ENCODE measurements around the gene HBE1.
A peak's percentile ranks its signal among the peaks of the same experiment; 100 is the strongest.

The HBE1 gene

GRCh38 chr11:5279471-5280090 is 9.8 kb upstream of the HBE1 start:
- no peak overlapping the region for H2AK5ac ChIP-seq (ENCODE audit: low read length)
- no peak overlapping the region for H3K4me2 ChIP-seq (ENCODE audit: low read length)
- no peak overlapping the region for H3K27ac ChIP-seq (ENCODE audit: low read depth, low read length)
- H3K23ac ChIP-seq (ENCODE audit: low read length), result no peak overlapping the region
- no peaks in the 10 kb centered on the region for H3K27me3 ChIP-seq (ENCODE audit: insufficient read depth, low read length, poor library complexity)
- no peaks in the 10 kb centered on the region for H3K79me1 ChIP-seq (ENCODE audit: low read length)
- H3K4me3 ChIP-seq (ENCODE audit: low read length), result no peak overlapping the region
- H3K56ac ChIP-seq (ENCODE audit: low read length), result no peak overlapping the region
- no peaks in the 10 kb centered on the region for H3K79me2 ChIP-seq (ENCODE audit: control insufficient read depth, insufficient read depth, low read length)
- H2BK5ac ChIP-seq (ENCODE audit: low read length), result no peak overlapping the region
- no CpG with 5 or more reads among the region's 4 CpGs for WGBS (ENCODE audit: extremely low coverage, insufficient coverage, low lambda C conversion rate)
- peaks cover 3% of the 10 kb centered on the region for H3K4me1 ChIP-seq (ENCODE audit: control insufficient read depth, low read depth, low read length)
- H3K18ac ChIP-seq (ENCODE audit: low read length), result no peak overlapping the region
- no peak for DNase-seq
- no peak overlapping the region for H2BK15ac ChIP-seq (replicated peaks; ENCODE audit: low read depth)
- peak overlapping the region; percentile 49 for H2BK120ac ChIP-seq (ENCODE audit: low read depth, low read length)
- H4K8ac ChIP-seq (ENCODE audit: low read depth, low read length), result no peak overlapping the region
- no peak overlapping the region for H3K9ac ChIP-seq (ENCODE audit: low read length)
- H3K4ac ChIP-seq (ENCODE audit: low read depth, low read length), result no peak overlapping the region
- H3K36me3 ChIP-seq (ENCODE audit: control insufficient read depth, insufficient read depth, low read length), result no peaks in the 10 kb centered on the region
- H4K5ac ChIP-seq (ENCODE audit: low read length), result no peak overlapping the region

- H2AK5ac ChIP-seq (ENCODE audit: low read length), result no peak overlapping the region
- H3K79me2 ChIP-seq (ENCODE audit: control insufficient read depth, insufficient read depth, low read length), result no peaks in the 10 kb centered on the region
- no peak overlapping the region for H3K4me2 ChIP-seq (ENCODE audit: low read length)
- no peak overlapping the region for H3K56ac ChIP-seq (ENCODE audit: low read length)
- no peak overlapping the region for H2BK120ac ChIP-seq (ENCODE audit: low read depth, low read length)
- no peaks in the 10 kb centered on the region for H3K79me1 ChIP-seq (ENCODE audit: low read length)
- no peak overlapping the region for H3K18ac ChIP-seq (ENCODE audit: low read length)
- H2BK5ac ChIP-seq (ENCODE audit: low read length), result no peak overlapping the region
- no peak overlapping the region for H3K4ac ChIP-seq (ENCODE audit: low read depth, low read length)
- DNase-seq, result no peak
- H4K8ac ChIP-seq (ENCODE audit: low read depth, low read length), result no peak overlapping the region
- no peaks in the 10 kb centered on the region for H3K36me3 ChIP-seq (ENCODE audit: control insufficient read depth, insufficient read depth, low read length)
- WGBS (ENCODE audit: extremely low coverage, insufficient coverage, low lambda C conversion rate), result no CpG with 5 or more reads among the region's 1 CpG
- no peak overlapping the region for H2BK15ac ChIP-seq (replicated peaks; ENCODE audit: low read depth)
- H4K5ac ChIP-seq (ENCODE audit: low read length), result no peak overlapping the region
- peaks cover 3% of the 10 kb centered on the region for H3K4me1 ChIP-seq (ENCODE audit: control insufficient read depth, low read depth, low read length)
- no peak overlapping the region for H3K23ac ChIP-seq (ENCODE audit: low read length)
- H3K27me3 ChIP-seq (ENCODE audit: insufficient read depth, low read length, poor library complexity), result no peaks in the 10 kb centered on the region
- no peak overlapping the region for H3K9ac ChIP-seq (ENCODE audit: low read length)
- H3K27ac ChIP-seq (ENCODE audit: low read depth, low read length), result no peak overlapping the region
- no peak overlapping the region for H3K4me3 ChIP-seq (ENCODE audit: low read length)
These were observed 8.2 kb upstream of the HBE1 start for GRCh38 chr11:5277807-5278382.

GRCh38 chr11:5276697-5277096 is 7.0 kb upstream of the HBE1 start:
- Histone ChIP-seq H3K36me3 (ENCODE audit: control insufficient read depth, insufficient read depth, low read length) (no peaks in the 10 kb centered on the region), H4K5ac (ENCODE audit: low read length) (no peak overlapping the region), H3K9ac (ENCODE audit: low read length) (no peak overlapping the region), H3K18ac (ENCODE audit: low read length) (no peak overlapping the region), H3K79me1 (ENCODE audit: low read length) (no peaks in the 10 kb centered on the region), H3K4me3 (ENCODE audit: low read length) (no peak overlapping the region), H3K4ac (ENCODE audit: low read depth, low read length) (no peak overlapping the region), H3K27ac (ENCODE audit: low read depth, low read length) (no peak overlapping the region), H2BK5ac (ENCODE audit: low read length) (no peak overlapping the region), H3K4me1 (ENCODE audit: control insufficient read depth, low read depth, low read length) (peaks cover 3% of the 10 kb centered on the region), H2AK5ac (ENCODE audit: low read length) (no peak overlapping the region), H3K56ac (ENCODE audit: low read length) (no peak overlapping the region), H2BK120ac (ENCODE audit: low read depth, low read length) (no peak overlapping the region), H3K4me2 (ENCODE audit: low read length) (no peak overlapping the region), H3K27me3 (ENCODE audit: insufficient read depth, low read length, poor library complexity) (no peaks in the 10 kb centered on the region), H4K8ac (ENCODE audit: low read depth, low read length) (no peak overlapping the region), H2BK15ac (replicated peaks; ENCODE audit: low read depth) (no peak overlapping the region), H3K79me2 (ENCODE audit: control insufficient read depth, insufficient read depth, low read length) (no peaks in the 10 kb centered on the region), H3K23ac (ENCODE audit: low read length) (no peak overlapping the region)
- WGBS (ENCODE audit: extremely low coverage, insufficient coverage, low lambda C conversion rate), result no CpG with 5 or more reads among the region's 2 CpGs
- DNase-seq, result no peak

- H4K5ac ChIP-seq (ENCODE audit: low read length), result no peak overlapping the region
- H3K18ac ChIP-seq (ENCODE audit: low read length), result no peak overlapping the region
- H3K36me3 ChIP-seq (ENCODE audit: control insufficient read depth, insufficient read depth, low read length), result no peaks in the 10 kb centered on the region
- H3K27ac ChIP-seq (ENCODE audit: low read depth, low read length), result no peak overlapping the region
- H3K27me3 ChIP-seq (ENCODE audit: insufficient read depth, low read length, poor library complexity), result no peaks in the 10 kb centered on the region
- H3K79me2 ChIP-seq (ENCODE audit: control insufficient read depth, insufficient read depth, low read length), result no peaks in the 10 kb centered on the region
- no peak overlapping the region for H4K8ac ChIP-seq (ENCODE audit: low read depth, low read length)
- H3K9ac ChIP-seq (ENCODE audit: low read length), result no peak overlapping the region
- peak; percentile 22 for DNase-seq
- WGBS (ENCODE audit: extremely low coverage, insufficient coverage, low lambda C conversion rate), result no CpG with 5 or more reads among the region's 6 CpGs
- H2BK5ac ChIP-seq (ENCODE audit: low read length), result no peak overlapping the region
- H2BK15ac ChIP-seq (replicated peaks; ENCODE audit: low read depth), result no peak overlapping the region
- H3K4me3 ChIP-seq (ENCODE audit: low read length), result no peak overlapping the region
- no peaks in the 10 kb centered on the region for H3K79me1 ChIP-seq (ENCODE audit: low read length)
- no peak overlapping the region for H3K56ac ChIP-seq (ENCODE audit: low read length)
- H2BK120ac ChIP-seq (ENCODE audit: low read depth, low read length), result no peak overlapping the region
- H3K23ac ChIP-seq (ENCODE audit: low read length), result no peak overlapping the region
- no peak overlapping the region for H3K4ac ChIP-seq (ENCODE audit: low read depth, low read length)
- no peak overlapping the region for H2AK5ac ChIP-seq (ENCODE audit: low read length)
- no peak overlapping the region for H3K4me2 ChIP-seq (ENCODE audit: low read length)
- H3K4me1 ChIP-seq (ENCODE audit: control insufficient read depth, low read depth, low read length), result peaks cover under 1% of the 10 kb centered on the region
These were observed 5.8 kb upstream of the HBE1 start for GRCh38 chr11:5275369-5276110.

GRCh38 chr11:5274395-5274794 is 4.7 kb upstream of the HBE1 start:
- H2BK5ac ChIP-seq (ENCODE audit: low read length), result no peak overlapping the region
- WGBS (ENCODE audit: extremely low coverage, insufficient coverage, low lambda C conversion rate), result no CpG with 5 or more reads among the region's 5 CpGs
- H3K79me2 ChIP-seq (ENCODE audit: control insufficient read depth, insufficient read depth, low read length), result no peaks in the 10 kb centered on the region
- no peak overlapping the region for H3K56ac ChIP-seq (ENCODE audit: low read length)
- no peaks in the 10 kb centered on the region for H3K4me1 ChIP-seq (ENCODE audit: control insufficient read depth, low read depth, low read length)
- no peaks in the 10 kb centered on the region for H3K27me3 ChIP-seq (ENCODE audit: insufficient read depth, low read length, poor library complexity)
- H3K4me3 ChIP-seq (ENCODE audit: low read length), result no peak overlapping the region
- H3K27ac ChIP-seq (ENCODE audit: low read depth, low read length), result no peak overlapping the region
- peak; percentile 58 for DNase-seq
- no peak overlapping the region for H3K9ac ChIP-seq (ENCODE audit: low read length)
- no peak overlapping the region for H4K5ac ChIP-seq (ENCODE audit: low read length)
- no peak overlapping the region for H2AK5ac ChIP-seq (ENCODE audit: low read length)
- no peaks in the 10 kb centered on the region for H3K79me1 ChIP-seq (ENCODE audit: low read length)
- no peak overlapping the region for H3K23ac ChIP-seq (ENCODE audit: low read length)
- H3K18ac ChIP-seq (ENCODE audit: low read length), result no peak overlapping the region
- no peak overlapping the region for H4K8ac ChIP-seq (ENCODE audit: low read depth, low read length)
- no peaks in the 10 kb centered on the region for H3K36me3 ChIP-seq (ENCODE audit: control insufficient read depth, insufficient read depth, low read length)
- no peak overlapping the region for H2BK120ac ChIP-seq (ENCODE audit: low read depth, low read length)
- no peak overlapping the region for H3K4me2 ChIP-seq (ENCODE audit: low read length)
- H3K4ac ChIP-seq (ENCODE audit: low read depth, low read length), result no peak overlapping the region
- H2BK15ac ChIP-seq (replicated peaks; ENCODE audit: low read depth), result no peak overlapping the region
